SIG-M5 treated with dmso at 0.1 percent for 504 hours (cell line): Measurements from ENCODE around the gene KRT2.

Source experiments
- DNase-seq: peaks from one replicate; lab custom pipeline; 2025; ENCODE audit not compliant: unreplicated experiment; lab: John Stamatoyannopoulos, UW

KRT2 gene

GRCh38 chr12:52651726-52652261, at the start of gene KRT2:
Gene KRT2 (minus strand): TSS chr12:52652211. CDS start chr12:52652142, 69 bp downstream.
- no peak for DNase-seq

- no peak for DNase-seq
Measured at GRCh38 chr12:52701281-52701680, 49.3 kb upstream of the KRT2 start.

GRCh38 chr12:52699960-52700359, 47.9 kb upstream of the KRT2 start:
- DNase-seq = no peak

- DNase-seq = no peak
Measured at GRCh38 chr12:52699373-52699772, 47.4 kb upstream of the KRT2 start.

- DNase-seq = no peak
Measured at GRCh38 chr12:52698651-52699340, 46.8 kb upstream of the KRT2 start.

GRCh38 chr12:52697058-52697582, 45.1 kb upstream of the KRT2 start:
- DNase-seq = no peak

GRCh38 chr12:52696588-52696987, 44.6 kb upstream of the KRT2 start:
- DNase-seq = no peak

- no peak for DNase-seq
Measured at GRCh38 chr12:52695039-52695438, 43.0 kb upstream of the KRT2 start.

- DNase-seq = no peak
Measured at GRCh38 chr12:52694151-52694550, 42.1 kb upstream of the KRT2 start.

- no peak for DNase-seq
Measured at GRCh38 chr12:52693261-52693660, 41.2 kb upstream of the KRT2 start.

- no peak for DNase-seq
Measured at GRCh38 chr12:52692254-52692653, 40.2 kb upstream of the KRT2 start.

- no peak for DNase-seq
Measured at GRCh38 chr12:52691841-52692150, 39.8 kb upstream of the KRT2 start.

GRCh38 chr12:52691076-52691840, 39.2 kb upstream of the KRT2 start:
- DNase-seq = no peak

- no peak for DNase-seq
Measured at GRCh38 chr12:52690351-52691075, 38.5 kb upstream of the KRT2 start.

GRCh38 chr12:52689936-52690335, 37.9 kb upstream of the KRT2 start:
- DNase-seq = no peak

GRCh38 chr12:52689239-52689638, 37.2 kb upstream of the KRT2 start:
- no peak for DNase-seq

- no peak for DNase-seq
Measured at GRCh38 chr12:52688481-52688880, 36.5 kb upstream of the KRT2 start.

- no peak for DNase-seq
Measured at GRCh38 chr12:52687497-52688385, 35.7 kb upstream of the KRT2 start.

- DNase-seq = no peak
Measured at GRCh38 chr12:52686756-52687487, 34.9 kb upstream of the KRT2 start.

- no peak for DNase-seq
Measured at GRCh38 chr12:52686063-52686462, 34.1 kb upstream of the KRT2 start.
